Gastroesophageal sphincter (tissue), 3 donors: Measurements from ENCODE around the gene PRKN.

Source experiments
- CTCF ChIP-seq, 4 experiments: fragments of 200-600 bp in 2 of 4; fragments of 450-650 bp in 2 of 4; sonication (generic) in 1 of 4; IDR thresholded peaks; one replicate each; pipeline ENCODE4 v1.5.1; 2017 to 2019; ENCODE audit warnings: antibody characterized with exemption in 4 of 4, mild to moderate bottlenecking in 2 of 4, moderate library complexity in 2 of 4
- POLR2A ChIP-seq, 2 donors: fragments of 450-650 bp; IDR thresholded peaks; one replicate each; pipeline ENCODE4 v1.6.1; 2017; ENCODE audit warnings: antibody characterized with exemption in 2 of 2, mild to moderate bottlenecking in 2 of 2, moderate library complexity in 1 of 2

DNA sequence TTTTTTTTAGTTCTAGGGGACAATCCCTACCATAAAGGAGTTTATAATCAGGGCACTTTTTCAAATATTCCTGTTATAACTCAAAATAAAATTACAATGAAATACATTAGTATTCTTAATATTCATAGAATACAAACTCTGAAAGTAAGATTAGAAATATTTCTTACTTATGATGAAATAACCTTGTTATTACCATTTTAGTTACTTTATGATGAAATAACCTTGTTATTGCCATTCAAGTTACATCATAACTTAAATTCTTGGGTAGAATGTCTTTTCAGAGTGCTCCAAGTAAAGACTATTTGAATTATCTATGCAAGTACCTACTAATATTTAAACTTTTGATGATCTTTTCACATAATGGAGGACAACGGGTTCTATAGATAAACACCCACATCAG, 43.4 kb upstream of the PRKN start:
- TF ChIP-seq POLR2A (IDR thresholded peaks at IDR 0.05) (no peak), CTCF (IDR thresholded peaks at IDR 0.05) (no peak)
